ENCODE results near the gene AKR1B1. TPM values are rescaled to one million over a fixed set of nuclear protein-coding genes. Genes with fewer than 3 reads are reported as not detected.

Gene AKR1B1
- total RNA-seq, 1 donor: 85.8 TPM

DNA sequence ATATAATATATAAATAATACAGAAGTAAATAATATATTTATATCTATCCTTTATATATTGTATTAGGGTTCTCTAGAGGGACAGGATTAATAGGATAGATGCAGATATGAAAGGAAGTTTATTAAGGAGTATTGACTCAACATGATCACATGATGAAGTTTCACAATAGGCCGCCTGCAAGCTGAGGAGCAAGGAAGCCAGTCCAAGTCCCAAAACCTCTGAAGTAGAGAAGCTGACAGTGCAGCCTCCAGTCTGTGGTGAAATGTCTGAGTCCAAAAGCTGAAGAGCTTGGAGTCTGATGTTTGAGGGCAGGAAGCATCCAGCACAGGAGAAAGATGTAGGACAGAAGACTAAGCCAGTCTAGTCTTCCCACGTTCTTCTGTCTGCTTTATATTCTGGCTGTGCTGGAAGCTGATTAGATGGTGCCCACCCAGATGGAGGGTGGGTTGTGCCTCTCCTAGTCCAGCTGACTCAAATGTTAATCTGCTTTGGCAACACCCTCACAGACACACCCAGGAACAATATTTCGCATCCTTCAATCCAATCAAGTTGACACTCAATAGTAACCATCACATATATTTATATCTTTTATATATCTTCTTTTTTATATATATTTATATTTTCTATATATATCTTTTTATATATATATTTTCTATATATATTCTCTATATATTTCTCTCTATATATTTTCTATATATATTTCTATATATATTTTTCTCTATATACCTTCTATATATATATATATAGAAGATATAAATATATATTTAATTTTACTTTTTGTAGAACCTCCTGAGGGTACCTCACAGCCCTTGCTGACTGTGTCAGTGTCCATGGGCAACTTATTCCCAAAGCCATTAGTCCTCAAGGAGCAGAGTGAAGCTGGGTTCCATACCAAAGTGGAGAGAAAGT is 43.8 kb upstream of the AKR1B1 start:
- H3K4me3 ChIP-seq (ENCODE audit: insufficient read depth, low read length): no peak overlapping the region
- no peak overlapping the region for H3K27ac ChIP-seq (ENCODE audit: low read depth, low read length)
- no peaks in the 10 kb centered on the region for H3K79me2 ChIP-seq (ENCODE audit: insufficient read depth, low read length)
- H3K27me3 ChIP-seq (ENCODE audit: insufficient read depth, low read length): no peaks in the 10 kb centered on the region
- no peaks in the 10 kb centered on the region for H3K4me1 ChIP-seq (ENCODE audit: insufficient read depth, low read length)
- H4K20me1 ChIP-seq (ENCODE audit: insufficient read depth, low read length): no peaks in the 10 kb centered on the region
- peak overlapping the region; percentile 88 for H2AFZ ChIP-seq (ENCODE audit: low read length)
- no peak overlapping the region for H3K4me2 ChIP-seq (ENCODE audit: insufficient read depth, low read length)
- H3K36me3 ChIP-seq (ENCODE audit: insufficient read depth, low read length): no peaks in the 10 kb centered on the region
- TF ChIP-seq, protein P1, sequence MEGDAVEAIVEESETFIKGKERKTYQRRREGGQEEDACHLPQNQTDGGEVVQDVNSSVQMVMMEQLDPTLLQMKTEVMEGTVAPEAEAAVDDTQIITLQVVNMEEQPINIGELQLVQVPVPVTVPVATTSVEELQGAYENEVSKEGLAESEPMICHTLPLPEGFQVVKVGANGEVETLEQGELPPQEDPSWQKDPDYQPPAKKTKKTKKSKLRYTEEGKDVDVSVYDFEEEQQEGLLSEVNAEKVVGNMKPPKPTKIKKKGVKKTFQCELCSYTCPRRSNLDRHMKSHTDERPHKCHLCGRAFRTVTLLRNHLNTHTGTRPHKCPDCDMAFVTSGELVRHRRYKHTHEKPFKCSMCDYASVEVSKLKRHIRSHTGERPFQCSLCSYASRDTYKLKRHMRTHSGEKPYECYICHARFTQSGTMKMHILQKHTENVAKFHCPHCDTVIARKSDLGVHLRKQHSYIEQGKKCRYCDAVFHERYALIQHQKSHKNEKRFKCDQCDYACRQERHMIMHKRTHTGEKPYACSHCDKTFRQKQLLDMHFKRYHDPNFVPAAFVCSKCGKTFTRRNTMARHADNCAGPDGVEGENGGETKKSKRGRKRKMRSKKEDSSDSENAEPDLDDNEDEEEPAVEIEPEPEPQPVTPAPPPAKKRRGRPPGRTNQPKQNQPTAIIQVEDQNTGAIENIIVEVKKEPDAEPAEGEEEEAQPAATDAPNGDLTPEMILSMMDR (IDR thresholded peaks at IDR 0.05; ENCODE audit: extremely low read depth, low read depth, low read length): no peak
- no peak for DNase-seq (ENCODE audit: insufficient read length, low spot score, missing footprints)
- H3K9me3 ChIP-seq (ENCODE audit: low read depth, low read length): no peaks in the 10 kb centered on the region

DNA sequence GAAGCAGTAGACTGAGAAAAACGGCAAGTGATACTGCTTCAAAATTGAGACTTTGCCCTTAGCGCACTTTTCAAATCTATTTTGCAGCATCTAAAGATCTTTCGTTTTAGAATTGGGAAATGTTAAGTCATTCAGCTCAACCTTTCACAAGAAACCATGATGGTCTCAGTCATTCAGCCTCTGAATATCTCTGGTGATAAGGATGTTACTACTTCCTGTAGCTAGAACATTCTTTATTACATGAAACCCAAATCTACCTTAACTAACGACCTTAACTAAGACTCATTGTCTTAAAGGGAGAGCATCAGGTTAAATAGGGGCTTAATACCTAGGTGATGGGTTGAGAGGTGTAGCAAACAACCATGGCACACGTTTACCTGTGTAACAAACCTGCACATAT is 42.1 kb upstream of the AKR1B1 start:
- TF ChIP-seq, protein P1 (IDR thresholded peaks at IDR 0.05; ENCODE audit: extremely low read depth, low read depth, low read length): no peak
- DNase-seq (ENCODE audit: insufficient read length, low spot score, missing footprints): no peak
- no peaks in the 10 kb centered on the region for H3K9me3 ChIP-seq (ENCODE audit: low read depth, low read length)
- no peaks in the 10 kb centered on the region for H4K20me1 ChIP-seq (ENCODE audit: insufficient read depth, low read length)
- no peaks in the 10 kb centered on the region for H3K4me1 ChIP-seq (ENCODE audit: insufficient read depth, low read length)
- H3K4me3 ChIP-seq (ENCODE audit: insufficient read depth, low read length): no peak overlapping the region
- peak overlapping the region; percentile 18 for H2AFZ ChIP-seq (ENCODE audit: low read length)
- H3K36me3 ChIP-seq (ENCODE audit: insufficient read depth, low read length): no peaks in the 10 kb centered on the region
- H3K27me3 ChIP-seq (ENCODE audit: insufficient read depth, low read length): no peaks in the 10 kb centered on the region
- H3K4me2 ChIP-seq (ENCODE audit: insufficient read depth, low read length): no peak overlapping the region
- H3K79me2 ChIP-seq (ENCODE audit: insufficient read depth, low read length): no peaks in the 10 kb centered on the region
- H3K27ac ChIP-seq (ENCODE audit: low read depth, low read length): no peak overlapping the region

DNA sequence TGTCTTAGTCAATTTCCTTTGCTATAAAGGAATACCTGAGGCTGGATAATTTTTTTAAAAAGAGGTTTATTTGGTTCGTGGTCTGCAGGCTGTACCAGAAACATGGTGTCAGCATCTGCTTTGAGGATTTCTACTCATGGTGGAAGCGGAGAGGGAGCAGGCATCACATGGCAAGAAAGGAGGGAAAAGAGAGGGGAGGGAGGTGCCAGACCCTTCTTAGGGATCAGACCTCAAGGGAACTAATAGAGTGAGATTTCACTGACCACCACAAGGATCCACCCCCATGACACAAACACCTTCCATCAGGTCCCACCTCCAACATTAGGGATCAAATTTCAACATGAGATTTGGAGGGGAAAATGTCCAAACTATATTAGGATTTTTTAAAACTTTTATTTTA is 41.5 kb upstream of the AKR1B1 start:
- no peak for DNase-seq (ENCODE audit: insufficient read length, low spot score, missing footprints)
- no peaks in the 10 kb centered on the region for H3K4me1 ChIP-seq (ENCODE audit: insufficient read depth, low read length)
- H3K9me3 ChIP-seq (ENCODE audit: low read depth, low read length): no peaks in the 10 kb centered on the region
- H3K27ac ChIP-seq (ENCODE audit: low read depth, low read length): no peak overlapping the region
- H3K27me3 ChIP-seq (ENCODE audit: insufficient read depth, low read length): no peaks in the 10 kb centered on the region
- H3K79me2 ChIP-seq (ENCODE audit: insufficient read depth, low read length): no peaks in the 10 kb centered on the region
- no peaks in the 10 kb centered on the region for H3K36me3 ChIP-seq (ENCODE audit: insufficient read depth, low read length)
- H3K4me3 ChIP-seq (ENCODE audit: insufficient read depth, low read length): no peak overlapping the region
- TF ChIP-seq, protein P1 (IDR thresholded peaks at IDR 0.05; ENCODE audit: extremely low read depth, low read depth, low read length): no peak
- no peak overlapping the region for H3K4me2 ChIP-seq (ENCODE audit: insufficient read depth, low read length)
- no peak overlapping the region for H2AFZ ChIP-seq (ENCODE audit: low read length)
- H4K20me1 ChIP-seq (ENCODE audit: insufficient read depth, low read length): no peaks in the 10 kb centered on the region

DNA sequence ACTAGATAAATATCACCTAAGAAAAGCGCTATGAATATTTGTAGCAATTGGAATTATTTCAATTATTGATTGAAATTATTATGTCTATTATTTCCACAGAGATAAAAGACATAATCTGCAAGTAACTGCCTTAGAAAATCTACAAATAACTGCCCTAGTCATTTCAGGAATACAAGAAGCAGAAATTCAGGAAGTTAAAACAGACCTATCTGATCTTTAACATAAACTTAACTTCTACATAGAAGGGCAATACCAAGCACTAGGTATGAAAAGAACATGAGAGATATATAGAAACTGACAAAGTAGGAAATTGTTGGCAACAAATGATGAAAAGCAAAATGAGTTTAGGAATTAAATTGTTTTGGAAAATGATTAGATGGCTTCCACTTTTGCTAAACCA is 36.6 kb upstream of the AKR1B1 start:
- no peaks in the 10 kb centered on the region for H3K4me1 ChIP-seq (ENCODE audit: insufficient read depth, low read length)
- no peak overlapping the region for H2AFZ ChIP-seq (ENCODE audit: low read length)
- H3K79me2 ChIP-seq (ENCODE audit: insufficient read depth, low read length): no peaks in the 10 kb centered on the region
- H3K4me3 ChIP-seq (ENCODE audit: insufficient read depth, low read length): no peak overlapping the region
- no peak overlapping the region for H3K27ac ChIP-seq (ENCODE audit: low read depth, low read length)
- H4K20me1 ChIP-seq (ENCODE audit: insufficient read depth, low read length): no peaks in the 10 kb centered on the region
- no peak for DNase-seq (ENCODE audit: insufficient read length, low spot score, missing footprints)
- H3K27me3 ChIP-seq (ENCODE audit: insufficient read depth, low read length): peaks cover 4% of the 10 kb centered on the region
- H3K36me3 ChIP-seq (ENCODE audit: insufficient read depth, low read length): no peaks in the 10 kb centered on the region
- H3K9me3 ChIP-seq (ENCODE audit: low read depth, low read length): no peaks in the 10 kb centered on the region
- TF ChIP-seq, protein P1 (IDR thresholded peaks at IDR 0.05; ENCODE audit: extremely low read depth, low read depth, low read length): no peak
- no peak overlapping the region for H3K4me2 ChIP-seq (ENCODE audit: insufficient read depth, low read length)
